Activated B cell treated with CpG ODN at 0.5 μM for 24 hours (primary cell): ENCODE data around the gene CTNNA2. TPM values are rescaled to one million over a fixed set of nuclear protein-coding genes. Genes with fewer than 3 reads are reported as not detected.

Source experiments
- ATAC-seq: fragments of 200-7000 bp; cut with Tn5 transposase; one replicate; pipeline ENCODE4 v1.10.0; 2021; ENCODE audit warnings: low read depth, mild to moderate bottlenecking, moderate library complexity
- CTCF ChIA-PET: fragments of 350-600 bp; sonication (Branson Sonifier 250); formaldehyde crosslinking; loops from one replicate; lab custom pipeline; 2021; ENCODE audit warnings: antibody characterized with exemption; lab: Charles Lee
- POLR2A ChIA-PET: fragments of 350-600 bp; sonication (Branson Sonifier 250); formaldehyde crosslinking; loops from one replicate; lab custom pipeline; 2021; ENCODE audit warnings: antibody characterized with exemption; lab: Charles Lee
- DNase-seq: peaks from one replicate; pipeline ENCODE4 v3.0.0; 2022
- H3K27ac Mint-ChIP-seq: one replicate; pipeline ENCODE4 v1.8.0; 2020; ENCODE audit warnings: mixed read lengths
- H3K27me3 Mint-ChIP-seq: one replicate; pipeline ENCODE4 v1.8.0; 2021; ENCODE audit warnings: mixed read lengths
- H3K36me3 Mint-ChIP-seq: one replicate; pipeline ENCODE4 v1.8.0; 2021; ENCODE audit warnings: low read depth, mixed read lengths
- H3K4me1 Mint-ChIP-seq: one replicate; pipeline ENCODE4 v1.8.0; 2021; ENCODE audit warnings: mixed read lengths
- H3K4me3 Mint-ChIP-seq: one replicate; pipeline ENCODE4 v1.8.0; 2020; ENCODE audit warnings: mild to moderate bottlenecking, mixed read lengths
- H3K9me3 Mint-ChIP-seq: one replicate; pipeline ENCODE4 v1.8.0; 2020; ENCODE audit warnings: mixed read lengths
- CTCF ChIP-seq: fragments of 200-600 bp; IDR thresholded peaks from one replicate; pipeline ENCODE4 v1.8.0; 2022; ENCODE audit warnings: antibody characterized with exemption, mild to moderate bottlenecking
- intact Hi-C: fragments of 100-400 bp; cut with micrococcal nuclease; formaldehyde crosslinking; loops from one replicate; pipeline ENCODE4 v1.15.1; 2024
- total RNA-seq: library from RNA; stranded (reverse); gene quantifications from 2 replicates; pipeline ENCODE4 v1.2.3, GENCODE V29; 2022

Gene CTNNA2
- total RNA-seq, 1 donor from 2014 or later = not detected

DNA sequence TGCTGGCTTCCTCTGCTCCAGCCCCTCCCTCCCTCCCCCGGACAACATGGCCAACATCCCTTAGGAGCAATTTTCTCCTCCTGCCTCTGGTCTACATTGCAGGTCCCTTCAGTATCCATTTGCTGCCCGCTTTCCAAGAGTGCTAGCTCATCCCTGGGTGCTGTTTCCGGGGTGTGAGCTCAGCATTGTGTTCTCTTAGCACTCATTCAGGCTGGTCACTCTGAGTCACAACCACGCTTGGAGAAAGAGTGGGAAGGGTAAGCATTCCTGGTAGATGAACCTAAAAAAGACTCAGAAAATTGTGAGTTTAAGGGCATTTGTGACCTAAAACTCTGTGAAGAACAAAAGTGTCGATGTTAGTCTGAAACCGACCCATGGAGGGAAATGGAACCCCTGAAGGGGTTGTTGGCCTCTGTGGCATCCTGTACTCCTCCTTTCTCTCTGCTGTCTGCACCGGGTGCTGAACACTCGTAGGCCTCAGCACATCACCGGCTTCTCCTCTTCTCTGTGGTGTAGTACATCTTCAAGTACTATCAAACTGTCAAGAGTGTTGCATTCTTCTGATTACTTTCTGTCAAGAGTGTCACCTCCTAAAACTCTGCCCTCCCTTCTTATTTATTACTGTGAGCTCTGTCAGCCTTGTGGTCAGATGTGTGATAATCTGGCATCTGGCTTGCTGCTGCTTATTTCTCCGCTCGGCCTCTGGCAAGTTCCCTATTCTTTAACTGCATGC is 73.0 kb downstream of the CTNNA2 start:
- no peak for ATAC-seq
- H3K4me3 Mint-ChIP-seq = no peak overlapping the region
- ChIA-PET CTCF (no interaction called here), POLR2A (no interaction called here)
- no peak for DNase-seq
- intact Hi-C loops = no loop called here
- no peaks in the 10 kb centered on the region for H3K4me1 Mint-ChIP-seq
- no peaks in the 10 kb centered on the region for H3K27me3 Mint-ChIP-seq
- H3K27ac Mint-ChIP-seq = no peak overlapping the region
- no peak for TF ChIP-seq CTCF
- peaks cover 5% of the 10 kb centered on the region for H3K9me3 Mint-ChIP-seq
- no peaks in the 10 kb centered on the region for H3K36me3 Mint-ChIP-seq

- intact Hi-C loops = no loop called here
- ChIA-PET CTCF (no interaction called here), POLR2A (interaction anchor here (0.7 kb wide), 1 partner anchor 92 kb away, joined by 4 read pairs; no protein-coding TSS in a partner anchor)
- DNase-seq = no peak
- Mint-ChIP-seq H3K27ac (no peak overlapping the region), H3K27me3 (no peaks in the 10 kb centered on the region), H3K9me3 (peaks cover 2% of the 10 kb centered on the region), H3K36me3 (no peaks in the 10 kb centered on the region), H3K4me3 (no peak overlapping the region), H3K4me1 (no peaks in the 10 kb centered on the region)
- ATAC-seq = no peak
- no peak for TF ChIP-seq CTCF
These were observed 78.4 kb downstream of the CTNNA2 start for GRCh38 chr2:79591281-79591680.

DNA sequence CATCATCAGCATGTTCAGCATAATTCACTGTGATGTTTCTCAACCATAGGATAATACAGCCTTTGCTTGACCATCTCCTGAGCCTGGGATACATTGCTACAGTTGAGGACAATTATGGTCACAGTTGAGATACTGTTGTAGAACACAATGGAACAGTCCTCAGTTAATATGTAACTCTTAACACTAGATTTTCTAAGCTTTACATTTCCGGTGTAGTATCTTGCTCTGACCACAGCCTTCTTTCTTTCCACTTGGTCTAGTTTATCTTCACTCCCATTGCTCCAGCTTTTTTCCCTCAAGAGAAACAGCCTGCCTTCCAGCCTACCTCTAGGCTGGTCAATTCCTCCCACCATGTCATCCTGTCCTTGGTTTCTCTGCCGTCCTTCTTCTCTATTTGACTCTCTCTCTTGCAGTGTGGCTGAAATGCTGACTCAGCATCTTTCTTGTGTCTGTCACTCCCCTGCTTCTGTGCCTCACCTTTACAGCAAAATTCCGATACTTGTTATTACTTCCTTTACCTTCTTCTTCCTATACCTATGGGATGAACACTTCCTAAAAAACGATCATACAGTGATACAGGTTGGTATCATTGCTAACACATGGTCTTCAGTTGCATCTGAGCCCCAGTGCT is 80.5 kb downstream of the CTNNA2 start:
- ChIA-PET POLR2A (no interaction called here), CTCF (no interaction called here)
- no peaks in the 10 kb centered on the region for H3K27me3 Mint-ChIP-seq
- no peak overlapping the region for H3K4me3 Mint-ChIP-seq
- DNase-seq (no peak), ATAC-seq (no peak)
- no peaks in the 10 kb centered on the region for H3K4me1 Mint-ChIP-seq
- H3K36me3 Mint-ChIP-seq = no peaks in the 10 kb centered on the region
- peaks cover 6% of the 10 kb centered on the region for H3K9me3 Mint-ChIP-seq
- H3K27ac Mint-ChIP-seq = no peak overlapping the region
- TF ChIP-seq CTCF = no peak
- intact Hi-C loops = no loop called here

DNA sequence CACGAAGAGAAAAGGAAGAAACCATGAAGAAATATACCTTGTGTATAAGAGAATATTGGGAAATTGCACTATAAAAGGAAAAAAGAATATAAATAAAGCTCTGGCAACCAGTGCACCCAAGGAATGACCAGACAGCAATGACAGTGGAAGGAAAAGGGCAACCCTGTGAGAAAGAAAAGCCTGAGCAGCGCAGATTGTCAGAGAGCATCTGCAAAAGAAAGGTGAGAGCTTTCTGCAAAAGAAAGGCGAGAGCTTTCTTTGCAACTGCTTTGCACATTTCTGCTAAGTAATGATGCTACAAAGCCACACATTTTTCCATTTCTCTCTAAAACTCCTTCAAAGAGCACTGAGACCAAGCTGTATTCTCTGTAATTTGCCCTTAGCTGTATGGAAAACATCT is 83.6 kb downstream of the CTNNA2 start:
- DNase-seq (no peak), ATAC-seq (no peak)
- Mint-ChIP-seq H3K27me3 (no peaks in the 10 kb centered on the region), H3K9me3 (peaks cover 6% of the 10 kb centered on the region), H3K4me3 (no peak overlapping the region), H3K36me3 (no peaks in the 10 kb centered on the region), H3K27ac (no peak overlapping the region), H3K4me1 (no peaks in the 10 kb centered on the region)
- CTCF ChIA-PET = no interaction called here
- no peak for TF ChIP-seq CTCF
- POLR2A ChIA-PET = no interaction called here
- intact Hi-C loops = no loop called here

DNA sequence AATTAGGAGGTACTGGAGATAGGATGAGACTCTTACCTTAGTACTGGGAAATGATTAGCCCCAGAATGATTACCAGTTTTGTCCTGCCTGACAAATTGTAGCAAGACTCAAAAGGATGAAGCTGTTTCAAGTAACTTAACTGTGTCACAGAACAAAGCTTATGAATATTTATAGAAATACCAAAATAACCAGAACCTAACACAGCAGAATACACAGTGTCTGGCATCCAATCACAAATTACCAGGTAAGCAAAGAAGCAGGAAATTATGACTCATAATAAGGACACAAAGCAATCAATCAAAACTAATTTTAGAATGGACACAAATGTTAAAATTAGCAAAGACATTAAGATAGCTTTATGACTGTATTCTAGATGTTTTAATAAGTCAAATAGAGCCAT is 91.9 kb downstream of the CTNNA2 start:
- H3K27ac Mint-ChIP-seq = no peak overlapping the region
- ATAC-seq (no peak), DNase-seq (no peak)
- CTCF ChIA-PET = no interaction called here
- no peak for TF ChIP-seq CTCF
- no peaks in the 10 kb centered on the region for H3K27me3 Mint-ChIP-seq
- POLR2A ChIA-PET = no interaction called here
- peaks cover 2% of the 10 kb centered on the region for H3K9me3 Mint-ChIP-seq
- intact Hi-C loops = no loop called here
- H3K4me1 Mint-ChIP-seq = no peaks in the 10 kb centered on the region
- H3K4me3 Mint-ChIP-seq = no peak overlapping the region
- H3K36me3 Mint-ChIP-seq = no peaks in the 10 kb centered on the region
